Activated T-cell treated with anti-CD3 and anti-CD28 coated beads for 1 hour (primary cell): ENCODE measurements around the gene SLC7A4.

Source experiments
- DNase-seq: peaks from one replicate; pipeline ENCODE4 v3.0.0-alpha.2; 2020; ENCODE audit warnings: low read depth

SLC7A4 gene

GRCh38 chr22:20998411-20999336 is 33.7 kb downstream of the SLC7A4 start:
- DNase-seq: no peak

- no peak for DNase-seq
These were observed 34.7 kb downstream of the SLC7A4 start for GRCh38 chr22:20997536-20998257.

GRCh38 chr22:20996598-20997535 is 35.5 kb downstream of the SLC7A4 start:
- no peak for DNase-seq

GRCh38 chr22:20996031-20996410 is 36.3 kb downstream of the SLC7A4 start:
- no peak for DNase-seq

- DNase-seq: no peak
These were observed 36.9 kb downstream of the SLC7A4 start for GRCh38 chr22:20995329-20996030.

- DNase-seq: no peak
These were observed 37.5 kb downstream of the SLC7A4 start for GRCh38 chr22:20994902-20995241.

- DNase-seq: no peak
These were observed 38.0 kb downstream of the SLC7A4 start for GRCh38 chr22:20994128-20994901.

- no peak for DNase-seq
These were observed 38.8 kb downstream of the SLC7A4 start for GRCh38 chr22:20993304-20994127.

GRCh38 chr22:20992456-20993303 is 39.7 kb downstream of the SLC7A4 start:
- DNase-seq: no peak

- no peak for DNase-seq
These were observed 40.3 kb downstream of the SLC7A4 start for GRCh38 chr22:20992056-20992442.

- DNase-seq: no peak
These were observed 40.9 kb downstream of the SLC7A4 start for GRCh38 chr22:20991252-20992055.

- DNase-seq: no peak
These were observed 41.9 kb downstream of the SLC7A4 start for GRCh38 chr22:20990184-20991180.

- DNase-seq: no peak
These were observed 42.8 kb downstream of the SLC7A4 start for GRCh38 chr22:20989323-20990138.

GRCh38 chr22:20988573-20989322 is 43.6 kb downstream of the SLC7A4 start:
- DNase-seq: no peak

GRCh38 chr22:20987375-20987774 is 45.0 kb downstream of the SLC7A4 start:
- no peak for DNase-seq
